ENCODE measurements around the gene MTMR4.
A peak's percentile ranks its signal among the peaks of the same experiment; 100 is the strongest.

MTMR4 gene

GRCh38 chr17:58513965-58514769 is at the start of gene MTMR4:
Gene MTMR4, minus strand, starts transcription at chr17:58514638. Its CDS starts 231 bp downstream, at chr17:58514407.
- DNase-seq = peak in 47 of 56 donors; percentile 20 to 85 (median 62)

DNA sequence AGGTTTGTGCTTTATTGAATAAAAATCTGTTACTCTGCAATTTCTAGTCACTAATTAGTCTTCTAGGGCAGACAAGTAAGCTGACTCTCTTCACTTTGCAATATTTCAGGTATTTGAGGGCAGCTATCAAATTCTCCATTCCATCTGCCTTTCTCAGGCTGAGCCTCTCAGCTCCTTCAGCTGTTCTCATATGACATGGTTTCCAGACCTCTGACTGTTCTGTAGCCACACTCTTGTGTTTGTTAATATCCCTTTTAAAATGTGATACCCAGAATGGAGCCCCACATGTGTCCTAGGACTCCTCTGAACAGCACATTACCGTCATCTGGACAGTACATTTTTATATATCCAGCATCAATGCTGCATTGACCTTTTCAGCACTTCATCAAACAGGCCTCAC is 46.1 kb upstream of the MTMR4 start:
- DNase-seq = no peak

GRCh38 chr17:58557981-58558380 is 43.5 kb upstream of the MTMR4 start:
- no peak for DNase-seq

DNA sequence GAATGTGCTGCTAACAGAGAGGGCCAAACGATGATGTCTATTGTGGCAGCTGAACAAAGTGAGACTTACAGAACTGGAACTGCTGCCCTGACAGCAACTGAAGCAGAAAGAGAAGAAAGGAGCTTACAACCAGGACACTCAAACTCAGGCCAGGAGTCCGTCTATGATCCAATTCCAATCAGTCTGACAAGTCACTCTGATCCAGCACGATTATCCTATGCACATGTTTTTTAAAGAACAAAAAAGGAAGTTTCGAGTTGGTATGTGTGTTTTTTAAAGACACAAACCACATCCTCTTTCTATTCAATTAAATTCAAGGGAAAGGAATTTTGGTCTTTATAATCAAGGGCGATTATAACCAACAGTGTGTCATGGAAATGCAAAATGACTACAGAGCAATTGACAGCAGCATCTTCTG is 42.4 kb upstream of the MTMR4 start:
- DNase-seq = peak in 16 of 56 donors; percentile 9 to 54 (median 28)

DNA sequence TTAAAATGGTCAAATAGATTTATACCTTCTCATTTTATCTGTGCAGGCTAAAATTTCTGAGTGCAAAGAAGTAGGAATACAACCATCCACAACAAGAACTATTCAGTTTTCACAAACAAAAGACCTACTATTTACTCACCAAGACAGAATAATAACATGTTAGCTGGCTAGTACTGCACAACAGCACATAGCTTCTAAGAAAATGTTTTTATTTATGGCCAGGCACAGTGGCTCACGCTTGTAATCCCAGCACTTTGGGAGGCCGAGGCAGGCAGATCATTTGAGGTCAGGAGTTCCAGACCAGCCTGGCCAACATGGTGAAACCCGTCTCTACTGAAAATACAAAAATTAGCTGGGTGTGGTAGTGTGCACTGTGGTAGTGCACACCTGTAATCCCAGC is 40.7 kb upstream of the MTMR4 start:
- DNase-seq = peak in 25 of 56 donors; percentile 5 to 79 (median 31)

DNA sequence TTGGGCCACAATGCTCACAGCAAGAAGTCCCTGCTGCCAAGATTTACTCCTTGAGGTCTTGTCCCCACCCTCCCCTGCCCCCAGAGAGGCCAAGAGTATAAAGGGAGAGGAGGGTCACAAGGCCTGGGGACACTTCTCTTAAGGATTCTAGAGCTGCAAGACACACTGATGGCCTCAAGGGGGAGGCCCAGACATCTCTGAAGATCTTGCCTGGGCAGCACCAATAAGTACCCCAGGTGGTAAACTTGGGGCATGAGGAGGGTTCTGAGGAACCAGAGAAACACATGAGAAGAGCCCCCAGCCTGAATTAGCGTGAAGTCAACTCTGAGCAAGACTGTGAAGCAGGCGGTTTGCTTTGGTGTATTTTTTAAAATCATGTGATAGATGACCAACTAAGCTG is 26.8 kb upstream of the MTMR4 start:
- DNase-seq = peak in 1 of 56 donors; percentile 19

- DNase-seq = no peak
Observed at GRCh38 chr17:58539698-58540097, 25.3 kb upstream of the MTMR4 start.

DNA sequence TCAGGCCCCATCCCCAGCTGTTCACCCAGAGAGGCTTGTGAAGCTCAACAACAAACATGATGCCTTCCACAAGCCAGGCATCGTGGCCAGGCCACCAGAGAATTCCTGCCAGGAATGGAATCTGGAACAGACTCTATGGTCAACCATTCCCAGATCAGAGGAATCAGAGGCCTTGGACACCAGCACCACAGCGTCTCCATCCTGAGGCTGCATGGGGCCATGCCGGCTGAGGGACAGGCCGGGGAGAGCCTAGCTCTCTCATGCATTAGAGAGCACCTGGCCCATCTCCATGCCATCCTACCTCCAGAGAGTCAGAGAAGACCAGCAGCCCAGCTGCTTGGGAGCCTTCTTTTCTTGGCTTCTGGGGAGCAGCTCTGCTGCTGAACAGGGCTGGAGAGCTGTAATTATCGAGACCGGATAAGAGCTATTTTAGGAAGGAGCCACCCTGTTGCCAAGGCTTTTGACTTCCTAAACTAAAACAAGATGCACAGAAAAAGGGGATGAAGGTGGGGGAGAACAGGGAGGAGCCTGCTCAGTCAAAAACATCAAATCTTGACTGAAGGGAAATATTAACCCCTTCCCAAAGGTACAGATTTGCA is 24.5 kb upstream of the MTMR4 start:
- no peak for DNase-seq

DNA sequence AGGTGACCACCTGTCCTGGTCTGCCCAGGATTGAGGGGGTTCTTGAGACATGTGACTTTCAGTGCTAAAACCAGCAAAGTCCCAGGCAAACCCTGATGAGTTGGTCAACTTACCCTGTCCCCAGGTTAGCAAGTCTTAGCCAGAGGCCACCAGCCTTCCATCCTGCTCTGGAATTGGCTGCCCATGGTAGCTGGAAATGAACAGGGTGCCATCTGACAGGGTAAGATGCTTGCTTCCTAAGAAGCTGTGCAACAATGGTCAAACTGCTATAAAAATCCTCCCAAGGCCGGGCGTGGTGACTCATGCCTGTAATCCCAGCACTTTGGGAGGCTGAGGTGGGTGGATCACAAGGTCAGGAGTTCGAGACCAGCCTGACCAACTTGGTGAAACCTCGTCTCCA is 22.8 kb upstream of the MTMR4 start:
- no peak for DNase-seq

- no peak for DNase-seq
Observed at GRCh38 chr17:58536542-58536941, 22.1 kb upstream of the MTMR4 start.

DNA sequence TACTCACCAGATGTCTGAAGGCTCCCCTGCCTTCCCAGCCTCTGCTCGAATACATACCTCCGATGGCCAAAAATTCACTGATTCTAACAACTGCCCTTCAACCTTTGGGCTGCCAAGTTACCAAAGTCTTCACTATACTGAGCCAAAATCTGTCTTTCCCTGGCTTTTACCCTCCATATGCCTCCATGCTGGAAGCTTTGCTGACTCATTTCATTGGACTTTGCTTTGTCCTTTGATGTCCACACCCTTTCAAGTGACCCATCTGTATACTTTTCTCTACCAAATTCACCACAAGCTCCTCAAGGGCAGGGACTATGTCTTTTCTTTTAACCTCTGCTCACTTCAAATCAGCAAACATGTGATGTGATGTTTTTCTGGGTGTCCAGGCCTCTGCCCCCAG is 21.0 kb upstream of the MTMR4 start:
- no peak for DNase-seq

- DNase-seq = no peak
Observed at GRCh38 chr17:58534901-58535421, 20.5 kb upstream of the MTMR4 start.

DNA sequence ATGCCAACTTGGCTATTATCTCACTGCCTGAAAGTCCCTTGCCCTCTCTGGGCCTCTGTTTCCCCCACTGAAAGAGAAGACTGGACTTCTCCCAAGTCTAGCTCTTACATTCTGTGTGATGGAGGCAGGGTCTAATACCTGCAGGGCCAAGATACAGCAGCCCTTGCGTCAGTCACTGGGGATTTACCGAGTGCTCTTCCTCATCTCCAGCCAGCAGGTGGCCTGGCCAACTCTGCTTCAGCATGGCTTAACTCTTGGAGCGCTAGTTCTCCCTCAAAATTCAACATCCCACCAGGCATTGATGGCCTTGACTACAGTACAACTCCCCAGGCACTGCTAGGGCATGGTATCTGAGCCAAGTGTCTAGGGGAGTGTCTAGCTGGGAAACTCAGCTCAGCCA is 19.9 kb upstream of the MTMR4 start:
- DNase-seq = no peak

DNA sequence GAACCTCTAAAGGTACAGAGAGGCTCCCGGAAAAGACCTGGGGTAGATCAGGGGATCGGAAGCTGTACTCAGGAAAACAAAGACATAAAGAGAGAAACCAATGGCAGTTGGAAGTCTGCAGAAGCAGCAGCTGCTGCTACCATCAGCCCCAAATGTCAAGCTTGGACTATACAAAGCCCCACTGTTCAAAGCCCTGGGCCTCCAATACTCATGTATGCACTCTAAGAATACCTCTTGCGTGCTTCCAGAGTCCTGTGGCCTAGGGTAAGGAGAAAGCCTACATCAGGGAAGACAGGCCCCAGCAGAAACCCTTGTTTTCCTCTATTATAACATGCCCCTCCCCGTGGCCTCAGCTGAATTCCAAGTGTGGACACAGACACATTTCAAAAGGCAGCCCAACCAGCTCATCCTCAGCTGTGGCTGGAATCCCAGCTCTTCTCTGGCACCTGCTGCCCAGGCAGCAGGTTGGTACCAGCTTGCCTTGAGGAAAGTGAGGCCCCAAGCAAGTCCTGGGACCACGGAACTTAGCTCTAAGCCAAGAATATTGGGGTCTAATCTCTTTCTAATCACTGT is 19.3 kb upstream of the MTMR4 start:
- DNase-seq = peak in 17 of 56 donors; percentile 25 to 64 (median 37)

GRCh38 chr17:58532555-58532951 is 18.1 kb upstream of the MTMR4 start:
- peak in 1 of 56 donors; percentile 31 for DNase-seq

DNA sequence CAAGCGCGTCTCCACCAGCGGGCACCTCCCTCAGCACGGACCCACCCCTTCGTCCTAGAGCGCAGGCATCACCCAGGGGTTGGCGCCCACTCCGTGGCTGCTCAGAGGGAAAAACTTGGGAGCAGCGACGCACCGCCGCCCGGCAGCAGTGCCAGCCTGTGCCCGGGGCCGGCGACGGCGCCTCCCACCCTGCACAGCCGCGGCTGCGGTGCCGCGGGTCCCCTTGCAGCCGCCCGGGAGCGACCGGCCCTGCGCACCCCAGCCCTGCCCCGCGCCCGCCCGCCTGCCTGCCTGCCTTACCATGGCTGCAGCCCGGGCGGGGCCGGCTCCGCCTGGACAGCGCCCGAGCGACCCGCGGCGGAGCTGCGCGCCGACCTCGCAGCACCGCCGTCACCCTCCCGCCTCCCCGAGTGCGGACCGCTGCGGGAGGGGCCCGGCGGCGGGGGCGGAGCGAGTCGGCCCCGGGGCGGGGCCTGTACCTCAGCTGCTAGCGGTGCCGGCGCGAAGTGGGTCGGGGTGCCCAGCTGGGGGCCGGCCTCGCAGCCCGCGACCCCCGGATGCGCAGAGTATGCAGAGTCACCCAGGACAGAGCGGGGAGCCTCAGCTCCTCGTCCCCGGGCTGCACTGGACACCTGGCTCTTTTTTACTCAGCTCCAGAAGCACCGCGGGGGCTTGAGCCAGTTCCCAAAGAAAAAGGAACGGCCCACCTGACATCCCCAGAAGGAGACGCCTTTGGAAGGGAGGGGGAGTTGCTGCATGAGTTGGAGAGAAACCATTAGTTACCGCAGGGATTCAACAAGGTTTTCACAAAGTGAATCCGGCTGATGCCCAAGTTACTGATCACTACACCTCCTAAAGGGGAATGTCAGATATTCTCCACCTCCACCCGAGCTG is 17.5 kb upstream of the MTMR4 start:
- DNase-seq = peak in 47 of 56 donors; percentile 26 to 90 (median 64)

GRCh38 chr17:58531122-58531521 is 16.7 kb upstream of the MTMR4 start:
- peak in 5 of 56 donors; percentile 34 to 41 (median 36) for DNase-seq

GRCh38 chr17:58530655-58531054 is 16.2 kb upstream of the MTMR4 start:
- DNase-seq = peak in 5 of 56 donors; percentile 18 to 43 (median 36)

DNA sequence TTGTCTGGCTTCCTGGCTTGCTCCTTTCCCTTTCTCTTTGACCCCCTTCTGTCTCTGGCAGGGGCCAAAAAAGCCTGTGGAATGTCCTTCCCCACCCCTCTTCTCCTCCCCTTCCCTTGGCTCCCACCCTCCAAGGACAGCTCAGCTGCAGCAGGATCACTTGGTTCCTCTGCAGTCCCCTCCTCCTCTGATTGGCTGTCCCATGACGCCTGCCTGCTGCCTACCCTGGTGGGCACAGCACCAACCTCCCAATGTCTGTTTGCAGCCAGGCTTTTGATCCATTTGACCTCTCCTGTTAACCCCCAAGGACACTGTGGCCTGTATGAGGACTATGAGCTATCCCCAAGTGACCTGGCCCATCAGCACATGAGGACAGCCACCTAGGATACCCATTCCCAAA is 14.8 kb upstream of the MTMR4 start:
- DNase-seq = peak in 52 of 56 donors; percentile 21 to 87 (median 66)

DNA sequence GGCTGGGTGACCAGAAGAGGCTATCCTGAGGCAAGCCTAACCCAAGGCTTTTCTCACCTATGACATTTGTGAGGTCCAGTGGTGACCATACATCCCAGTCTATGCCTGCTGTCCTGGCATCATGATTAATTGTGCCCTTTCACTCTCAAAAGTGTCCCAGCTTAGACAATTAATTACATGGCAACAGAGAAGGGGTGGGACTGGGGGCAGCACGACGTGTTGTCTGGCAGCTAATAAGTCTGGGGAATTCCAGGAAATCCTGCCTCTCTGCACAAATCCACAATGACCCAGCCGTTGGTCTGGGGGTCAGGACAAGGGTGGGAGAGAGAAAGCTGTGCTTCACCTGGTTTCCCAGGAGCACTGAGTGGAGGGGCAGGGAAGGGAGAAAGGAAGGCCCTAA is 14.0 kb upstream of the MTMR4 start:
- no peak for DNase-seq

GRCh38 chr17:58527949-58528348 is 13.5 kb upstream of the MTMR4 start:
- peak in 54 of 56 donors; percentile 44 to 93 (median 80) for DNase-seq
